Measurements from ENCODE around the gene PACRG.

The PACRG gene

DNA sequence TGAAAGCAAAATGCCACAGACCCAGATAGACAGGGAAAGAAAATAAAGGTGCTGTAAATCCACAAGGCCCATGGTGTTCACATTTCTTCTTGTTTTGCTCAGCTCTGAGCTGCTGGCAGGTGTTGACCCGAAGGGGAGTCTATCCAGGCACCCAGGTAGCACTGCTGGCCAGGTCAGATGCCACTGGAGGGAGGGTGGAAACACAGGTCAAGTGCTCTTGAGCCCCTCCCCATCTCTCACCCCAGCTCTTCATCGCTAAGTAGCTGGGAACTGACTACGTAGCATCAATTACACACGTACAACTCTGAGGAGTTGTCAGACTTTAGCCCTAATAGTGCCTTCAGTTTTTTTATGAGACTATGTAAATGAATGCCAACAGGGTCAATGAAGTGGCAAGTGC is 399.0 kb downstream of the PACRG start:
- DNase-seq (ENCODE audit: low read depth): no peak
- H3K4me3 ChIP-seq (ENCODE audit: low read length): no peak overlapping the region
- TF ChIP-seq, protein P1, sequence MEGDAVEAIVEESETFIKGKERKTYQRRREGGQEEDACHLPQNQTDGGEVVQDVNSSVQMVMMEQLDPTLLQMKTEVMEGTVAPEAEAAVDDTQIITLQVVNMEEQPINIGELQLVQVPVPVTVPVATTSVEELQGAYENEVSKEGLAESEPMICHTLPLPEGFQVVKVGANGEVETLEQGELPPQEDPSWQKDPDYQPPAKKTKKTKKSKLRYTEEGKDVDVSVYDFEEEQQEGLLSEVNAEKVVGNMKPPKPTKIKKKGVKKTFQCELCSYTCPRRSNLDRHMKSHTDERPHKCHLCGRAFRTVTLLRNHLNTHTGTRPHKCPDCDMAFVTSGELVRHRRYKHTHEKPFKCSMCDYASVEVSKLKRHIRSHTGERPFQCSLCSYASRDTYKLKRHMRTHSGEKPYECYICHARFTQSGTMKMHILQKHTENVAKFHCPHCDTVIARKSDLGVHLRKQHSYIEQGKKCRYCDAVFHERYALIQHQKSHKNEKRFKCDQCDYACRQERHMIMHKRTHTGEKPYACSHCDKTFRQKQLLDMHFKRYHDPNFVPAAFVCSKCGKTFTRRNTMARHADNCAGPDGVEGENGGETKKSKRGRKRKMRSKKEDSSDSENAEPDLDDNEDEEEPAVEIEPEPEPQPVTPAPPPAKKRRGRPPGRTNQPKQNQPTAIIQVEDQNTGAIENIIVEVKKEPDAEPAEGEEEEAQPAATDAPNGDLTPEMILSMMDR (conservative IDR thresholded peaks at IDR 0.05; ENCODE audit: low read depth, low read length): no peak

DNA sequence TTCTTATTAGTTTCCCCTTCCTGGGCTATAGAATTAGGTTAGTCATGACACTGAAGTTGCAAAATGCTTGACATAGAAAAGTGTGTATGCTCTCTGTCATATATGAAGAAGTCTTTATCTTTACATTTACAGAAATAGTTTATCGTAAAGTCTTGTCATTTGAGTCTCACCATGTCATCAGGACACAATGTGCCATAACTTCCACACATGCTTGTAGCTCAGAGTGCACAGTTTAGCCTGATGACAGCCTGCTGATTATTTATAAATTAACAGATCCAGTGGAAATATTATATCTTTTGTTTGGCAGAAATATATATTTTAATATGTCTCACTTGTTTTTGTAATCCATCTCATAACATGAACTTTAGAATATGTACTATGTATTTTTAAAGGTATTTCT is 399.8 kb downstream of the PACRG start:
- no peak overlapping the region for H3K4me3 ChIP-seq (ENCODE audit: low read length)
- DNase-seq (ENCODE audit: low read depth): no peak
- TF ChIP-seq, protein P1 (conservative IDR thresholded peaks at IDR 0.05; ENCODE audit: low read depth, low read length): no peak

DNA sequence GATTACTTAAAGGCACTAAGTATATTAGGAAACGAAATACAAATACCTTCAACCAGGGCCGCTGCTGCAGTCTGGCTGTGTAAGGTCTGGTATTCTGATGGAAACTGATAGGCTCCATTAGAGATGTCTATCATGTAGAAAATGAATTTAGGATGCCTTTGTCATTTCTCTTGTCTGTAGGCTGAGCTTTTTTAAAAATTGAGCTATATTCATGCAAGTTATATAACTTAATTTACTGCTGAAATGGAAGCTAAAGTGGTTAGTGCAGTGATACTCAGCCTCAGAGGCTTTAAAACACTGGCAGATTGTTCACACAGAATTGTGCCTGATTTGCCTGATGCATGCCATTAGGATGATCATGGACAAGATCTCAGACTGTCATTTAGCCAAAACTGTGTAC is 400.6 kb downstream of the PACRG start:
- no peak for DNase-seq (ENCODE audit: low read depth)
- TF ChIP-seq, protein P1 (conservative IDR thresholded peaks at IDR 0.05; ENCODE audit: low read depth, low read length): no peak
- H3K4me3 ChIP-seq (ENCODE audit: low read length): no peak overlapping the region

DNA sequence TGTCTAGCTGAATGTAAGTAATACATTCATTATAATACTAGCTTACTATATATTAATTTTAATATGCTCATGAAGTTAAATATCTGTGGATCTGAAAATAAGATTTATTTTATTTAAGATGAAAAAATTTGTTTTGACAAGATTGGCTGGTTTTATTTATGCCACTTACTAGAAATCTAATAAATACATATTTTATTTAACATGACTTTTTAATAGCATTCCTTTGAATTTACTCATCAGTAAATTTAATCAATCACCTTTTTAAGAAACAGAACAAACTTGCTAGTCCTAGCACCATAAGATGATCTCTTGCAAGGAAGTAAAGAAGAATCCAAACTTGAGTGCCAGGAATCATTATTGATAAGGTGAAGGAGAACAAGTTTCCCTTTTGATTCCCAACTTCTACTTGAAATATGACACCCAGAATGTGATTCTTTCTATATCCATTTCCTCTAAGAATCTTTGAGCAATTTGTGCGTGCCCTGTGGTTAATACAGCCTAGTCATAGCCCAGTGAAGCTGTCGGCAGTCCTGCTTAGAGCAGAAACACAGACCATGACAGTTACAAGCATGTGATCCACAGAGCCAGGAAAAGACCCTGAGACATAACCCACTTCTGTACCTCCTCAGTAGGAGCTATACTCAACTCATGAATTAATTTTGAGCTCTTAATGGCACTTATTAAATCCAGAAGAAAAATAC is 404.4 kb downstream of the PACRG start:
- no peak for DNase-seq (ENCODE audit: low read depth)
- TF ChIP-seq, protein P1 (conservative IDR thresholded peaks at IDR 0.05; ENCODE audit: low read depth, low read length): no peak
- no peak overlapping the region for H3K4me3 ChIP-seq (ENCODE audit: low read length)

DNA sequence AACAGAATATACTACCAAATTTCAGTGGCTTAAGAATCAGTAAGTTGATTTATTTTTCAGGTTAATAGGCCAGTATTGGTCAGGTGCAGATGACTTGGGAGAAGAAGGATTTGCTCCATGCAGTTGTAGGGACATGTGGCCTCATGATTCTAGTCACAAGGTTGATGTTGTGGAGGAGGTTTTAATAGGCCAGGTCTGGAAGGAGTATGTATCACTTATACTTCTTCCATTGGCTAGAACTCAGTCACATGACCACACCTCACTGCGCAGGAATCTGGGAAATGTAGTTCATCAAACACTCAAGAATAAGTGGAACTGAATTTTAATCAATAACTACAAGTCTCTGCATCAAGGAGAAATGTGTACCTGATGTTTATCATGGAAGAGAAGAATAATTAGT is 405.2 kb downstream of the PACRG start:
- DNase-seq (ENCODE audit: low read depth): no peak
- TF ChIP-seq, protein P1 (conservative IDR thresholded peaks at IDR 0.05; ENCODE audit: low read depth, low read length): no peak
- no peak overlapping the region for H3K4me3 ChIP-seq (ENCODE audit: low read length)

DNA sequence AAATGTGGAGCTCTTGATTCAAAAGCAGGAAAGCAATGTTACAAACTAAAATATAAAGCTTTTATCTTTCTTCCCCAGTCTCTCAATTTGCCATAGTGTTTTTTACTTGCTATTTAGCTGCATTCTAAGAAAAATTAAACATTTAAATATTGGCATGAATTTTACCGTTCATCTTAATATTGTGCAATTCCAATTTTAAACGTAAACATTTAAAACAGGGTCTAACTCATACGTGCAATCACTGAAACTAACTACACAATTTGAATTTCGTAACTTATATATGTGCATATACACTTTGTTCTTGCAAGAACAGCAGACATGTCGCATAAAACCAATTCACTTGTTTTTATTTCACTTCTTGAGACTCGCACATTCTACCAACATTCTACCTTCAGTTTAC is 405.9 kb downstream of the PACRG start:
- no peak for DNase-seq (ENCODE audit: low read depth)
- no peak overlapping the region for H3K4me3 ChIP-seq (ENCODE audit: low read length)
- TF ChIP-seq, protein P1 (conservative IDR thresholded peaks at IDR 0.05; ENCODE audit: low read depth, low read length): no peak

DNA sequence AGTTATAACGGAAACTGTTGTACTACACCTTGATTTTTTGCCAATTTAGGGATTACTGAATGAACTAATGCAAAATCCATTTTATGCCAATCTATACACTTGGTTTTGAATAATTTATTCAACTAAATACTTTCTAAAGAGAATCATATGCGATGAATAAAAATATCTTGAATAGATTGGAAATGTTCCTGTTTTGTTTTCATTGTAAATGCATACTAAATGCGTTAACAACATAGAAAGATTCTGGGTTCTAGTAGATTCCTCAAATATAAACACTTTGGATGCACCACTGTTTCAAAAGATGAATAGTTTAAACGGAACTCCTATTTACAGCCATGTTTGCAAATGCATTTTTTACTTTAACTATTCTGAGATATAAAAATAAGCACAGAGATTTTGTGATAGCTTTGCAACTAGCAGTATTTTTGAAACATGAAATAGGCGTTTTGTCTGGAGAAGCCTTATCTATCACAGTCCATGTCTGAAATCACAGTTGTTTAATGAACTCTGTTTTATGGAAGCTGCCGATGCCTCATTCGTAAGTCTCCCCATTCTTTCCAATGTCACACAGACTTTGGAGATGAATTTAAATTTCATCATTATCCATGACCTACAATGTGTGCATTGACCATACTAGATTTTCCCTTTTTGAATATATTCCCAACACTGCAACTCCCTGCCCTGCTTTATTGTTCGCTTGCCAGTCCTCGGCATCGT is 409.1 kb downstream of the PACRG start:
- TF ChIP-seq, protein P1 (conservative IDR thresholded peaks at IDR 0.05; ENCODE audit: low read depth, low read length): no peak
- DNase-seq (ENCODE audit: low read depth): no peak
- H3K4me3 ChIP-seq (ENCODE audit: low read length): no peak overlapping the region
